Measurements from ENCODE around the gene IL17REL. TPM values are rescaled to one million over a fixed set of nuclear protein-coding genes. Genes with fewer than 3 reads are reported as not detected.

IL17REL gene
- total and polyA plus RNA-seq, 2 of the 13 experiments (the other 11 are each of a cell fraction or from before 2014, with no cell fraction given), result not detected

GRCh38 chr22:49946612-49947295, 65.8 kb downstream of the IL17REL start (continued):
- TF ChIP-seq, protein P1, sequence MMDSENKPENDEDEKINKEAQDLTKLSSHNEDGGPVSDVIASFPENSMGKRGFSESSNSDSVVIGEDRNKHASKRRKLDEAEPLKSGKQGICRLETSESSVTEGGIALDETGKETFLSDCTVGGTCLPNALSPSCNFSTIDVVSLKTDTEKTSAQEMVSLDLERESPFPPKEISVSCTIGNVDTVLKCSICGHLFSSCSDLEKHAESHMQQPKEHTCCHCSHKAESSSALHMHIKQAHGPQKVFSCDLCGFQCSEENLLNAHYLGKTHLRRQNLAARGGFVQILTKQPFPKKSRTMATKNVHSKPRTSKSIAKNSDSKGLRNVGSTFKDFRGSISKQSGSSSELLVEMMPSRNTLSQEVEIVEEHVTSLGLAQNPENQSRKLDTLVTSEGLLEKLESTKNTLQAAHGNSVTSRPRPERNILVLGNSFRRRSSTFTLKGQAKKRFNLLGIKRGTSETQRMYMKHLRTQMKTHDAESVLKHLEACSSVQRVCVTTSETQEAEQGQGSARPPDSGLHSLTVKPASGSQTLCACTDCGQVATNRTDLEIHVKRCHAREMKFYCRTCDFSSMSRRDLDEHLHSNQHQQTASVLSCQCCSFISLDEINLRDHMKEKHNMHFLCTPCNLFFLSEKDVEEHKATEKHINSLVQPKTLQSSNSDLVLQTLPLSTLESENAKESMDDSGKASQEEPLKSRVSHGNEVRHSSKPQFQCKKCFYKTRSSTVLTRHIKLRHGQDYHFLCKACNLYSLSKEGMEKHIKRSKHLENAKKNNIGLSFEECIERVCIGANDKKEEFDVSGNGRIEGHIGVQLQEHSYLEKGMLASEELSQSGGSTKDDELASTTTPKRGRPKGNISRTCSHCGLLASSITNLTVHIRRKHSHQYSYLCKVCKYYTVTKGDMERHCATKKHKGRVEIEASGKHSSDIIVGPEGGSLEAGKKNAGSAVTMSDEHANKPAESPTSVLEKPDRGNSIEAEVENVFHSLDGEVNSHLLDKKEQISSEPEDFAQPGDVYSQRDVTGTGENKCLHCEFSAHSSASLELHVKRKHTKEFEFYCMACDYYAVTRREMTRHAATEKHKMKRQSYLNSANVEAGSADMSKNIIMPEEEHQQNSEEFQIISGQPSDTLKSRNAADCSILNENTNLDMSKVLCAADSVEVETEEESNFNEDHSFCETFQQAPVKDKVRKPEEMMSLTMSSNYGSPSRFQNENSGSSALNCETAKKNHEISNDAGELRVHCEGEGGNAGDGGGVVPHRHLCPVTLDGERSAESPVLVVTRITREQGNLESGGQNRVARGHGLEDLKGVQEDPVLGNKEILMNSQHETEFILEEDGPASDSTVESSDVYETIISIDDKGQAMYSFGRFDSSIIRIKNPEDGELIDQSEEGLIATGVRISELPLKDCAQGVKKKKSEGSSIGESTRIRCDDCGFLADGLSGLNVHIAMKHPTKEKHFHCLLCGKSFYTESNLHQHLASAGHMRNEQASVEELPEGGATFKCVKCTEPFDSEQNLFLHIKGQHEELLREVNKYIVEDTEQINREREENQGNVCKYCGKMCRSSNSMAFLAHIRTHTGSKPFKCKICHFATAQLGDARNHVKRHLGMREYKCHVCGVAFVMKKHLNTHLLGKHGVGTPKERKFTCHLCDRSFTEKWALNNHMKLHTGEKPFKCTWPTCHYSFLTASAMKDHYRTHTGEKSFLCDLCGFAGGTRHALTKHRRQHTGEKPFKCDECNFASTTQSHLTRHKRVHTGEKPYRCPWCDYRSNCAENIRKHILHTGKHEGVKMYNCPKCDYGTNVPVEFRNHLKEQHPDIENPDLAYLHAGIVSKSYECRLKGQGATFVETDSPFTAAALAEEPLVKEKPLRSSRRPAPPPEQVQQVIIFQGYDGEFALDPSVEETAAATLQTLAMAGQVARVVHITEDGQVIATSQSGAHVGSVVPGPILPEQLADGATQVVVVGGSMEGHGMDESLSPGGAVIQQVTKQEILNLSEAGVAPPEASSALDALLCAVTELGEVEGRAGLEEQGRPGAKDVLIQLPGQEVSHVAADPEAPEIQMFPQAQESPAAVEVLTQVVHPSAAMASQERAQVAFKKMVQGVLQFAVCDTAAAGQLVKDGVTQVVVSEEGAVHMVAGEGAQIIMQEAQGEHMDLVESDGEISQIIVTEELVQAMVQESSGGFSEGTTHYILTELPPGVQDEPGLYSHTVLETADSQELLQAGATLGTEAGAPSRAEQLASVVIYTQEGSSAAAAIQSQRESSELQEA (CRISPR knock-in tag; IDR thresholded peaks at IDR 0.05; ENCODE audit: not compliant biosample characterization), result no peak
- peak; percentile 56; the same call in 1 of the 2 replicates for TF ChIP-seq ZGPAT (CRISPR knock-in tag; IDR thresholded peaks at IDR 0.05)
- no peak for TF ChIP-seq ZNF557 (CRISPR knock-in tag; IDR thresholded peaks at IDR 0.05)
- no peak for TF ChIP-seq RFX1 (IDR thresholded peaks at IDR 0.05)
- no peak for TF ChIP-seq ZNF335 (CRISPR knock-in tag; IDR thresholded peaks at IDR 0.05)
- no peak for TF ChIP-seq NCOA1 (CRISPR knock-in tag; IDR thresholded peaks at IDR 0.05)
- TF ChIP-seq TIGD3 (CRISPR knock-in tag; IDR thresholded peaks at IDR 0.05; ENCODE audit: borderline replicate concordance), result no peak
- TF ChIP-seq ADNP (CRISPR knock-in tag; IDR thresholded peaks at IDR 0.05), result no peak
- TF ChIP-seq ZNF570 (CRISPR knock-in tag; IDR thresholded peaks at IDR 0.05; ENCODE audit: borderline replicate concordance), result no peak
- TF ChIP-seq IKZF1 (IDR thresholded peaks at IDR 0.05), result no peak
- no peak for TF ChIP-seq KLF12 (CRISPR knock-in tag; IDR thresholded peaks at IDR 0.05; ENCODE audit: borderline replicate concordance)
- TF ChIP-seq SNAI1 (CRISPR knock-in tag; IDR thresholded peaks at IDR 0.05; ENCODE audit: borderline replicate concordance), result no peak
- no peak for TF ChIP-seq SIX4 (CRISPR knock-in tag; IDR thresholded peaks at IDR 0.05)
- no peak for TF ChIP-seq CENPT (CRISPR knock-in tag; IDR thresholded peaks at IDR 0.05; ENCODE audit: low read depth)
- no peak for TF ChIP-seq KAT8 (CRISPR knock-in tag; IDR thresholded peaks at IDR 0.05)
- TF ChIP-seq ZNF143 (CRISPR knock-in tag; IDR thresholded peaks at IDR 0.05), result no peak
- TF ChIP-seq, protein P2, sequence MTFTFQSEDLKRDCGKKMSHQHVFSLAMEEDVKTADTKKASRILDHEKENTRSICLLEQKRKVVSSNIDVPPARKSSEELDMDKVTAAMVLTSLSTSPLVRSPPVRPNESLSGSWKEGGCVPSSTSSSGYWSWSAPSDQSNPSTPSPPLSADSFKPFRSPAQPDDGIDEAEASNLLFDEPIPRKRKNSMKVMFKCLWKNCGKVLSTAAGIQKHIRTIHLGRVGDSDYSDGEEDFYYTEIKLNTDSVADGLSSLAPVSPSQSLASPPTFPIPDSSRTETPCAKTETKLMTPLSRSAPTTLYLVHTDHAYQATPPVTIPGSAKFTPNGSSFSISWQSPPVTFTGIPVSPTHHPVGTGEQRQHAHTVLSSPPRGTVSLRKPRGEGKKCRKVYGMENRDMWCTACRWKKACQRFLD (CRISPR knock-in tag; IDR thresholded peaks at IDR 0.05; ENCODE audit: borderline replicate concordance), result no peak
- TF ChIP-seq SAP130 (CRISPR knock-in tag; IDR thresholded peaks at IDR 0.05; ENCODE audit: low read depth), result peak; percentile 77

Data from HepG2 (cell line).